GM12892 (cell line): ENCODE measurements around the gene UVRAG.

Experiments used
- POLR2A ChIP-seq: IDR thresholded peaks from 2 replicates; pipeline ENCODE4 v1.6.1; 2011; ENCODE audit warnings: low read depth, low read length, control low read depth
- POLR2AphosphoS5 ChIP-seq: IDR thresholded peaks from 2 replicates; pipeline ENCODE4 v1.6.1; 2011; ENCODE audit warnings: low read depth, low read length, control low read depth
- TAF1 ChIP-seq: IDR thresholded peaks from 2 replicates; pipeline ENCODE4 v1.6.1; 2011; ENCODE audit warnings: low read depth, mild to moderate bottlenecking, control low read depth, low read length, borderline replicate concordance

DNA sequence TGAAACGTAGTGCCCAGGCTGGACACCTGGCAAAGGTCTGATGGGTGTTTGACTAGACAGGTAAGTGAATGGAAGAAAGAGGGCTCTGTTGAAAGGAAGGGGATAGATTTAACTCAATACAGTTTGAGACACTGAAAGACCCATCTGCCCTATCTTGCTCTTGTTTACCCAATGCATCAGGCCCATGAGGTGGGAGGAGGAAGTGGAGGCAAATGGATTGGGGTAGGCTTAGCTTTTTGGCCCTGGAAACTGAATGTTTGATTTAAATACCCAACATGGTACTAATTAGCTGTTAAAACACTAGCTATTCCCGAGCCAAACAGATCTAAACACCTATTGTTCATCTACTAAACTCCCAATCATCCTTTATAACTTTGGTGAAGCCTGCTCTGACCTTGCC is 3.5 kb upstream of the UVRAG start:
- no peak for TF ChIP-seq POLR2AphosphoS5
- TF ChIP-seq POLR2A: peak; percentile 9; the same call in 1 of the 2 replicates
- TF ChIP-seq TAF1: no peak
